HL-60/S4 treated with phorbol 12-myristate 13-acetate at 8.2 ng/mL for 4 days and 3 days (cell line): Measurements from ENCODE around the gene RWDD4.
"Not testable (repeated sequence)": the region's sequence is repeated elsewhere in the genome, so short reads cannot be mapped to it uniquely, and the experiment has no call there.

ENCODE experiments used
- in situ Hi-C: fragments of 300-500 bp; cut with MboI; formaldehyde crosslinking; loops from 2 replicates; pipeline ENCODE4 v1.15.0; 2022; ENCODE audit warnings: low sequenced_read_pairs

The RWDD4 gene

GRCh38 chr4:183636503-183636902 lies 22.5 kb downstream of the RWDD4 start:
- in situ Hi-C loops: no loop called here

DNA sequence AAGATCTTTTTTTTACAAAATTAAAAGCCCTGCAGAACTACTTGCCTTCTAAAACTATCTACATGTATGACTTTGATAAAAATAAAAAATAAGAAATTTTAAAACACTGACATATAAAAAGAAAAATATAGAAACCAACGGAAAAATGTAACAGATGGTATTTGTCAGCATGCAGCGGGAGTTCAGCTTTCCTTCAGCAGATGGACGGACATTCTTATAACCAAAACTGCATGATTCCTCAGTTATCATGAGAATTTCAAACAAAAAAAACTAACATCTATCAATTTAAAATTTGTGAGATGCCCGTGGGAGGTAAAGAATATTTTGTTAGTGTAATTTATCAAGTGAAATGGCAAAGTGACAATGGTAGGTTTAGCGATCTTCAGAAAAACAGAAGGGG lies 23.2 kb downstream of the RWDD4 start:
- in situ Hi-C loops: no loop called here

- in situ Hi-C loops: no loop called here
These were observed 23.7 kb downstream of the RWDD4 start for GRCh38 chr4:183635321-183635720.

DNA sequence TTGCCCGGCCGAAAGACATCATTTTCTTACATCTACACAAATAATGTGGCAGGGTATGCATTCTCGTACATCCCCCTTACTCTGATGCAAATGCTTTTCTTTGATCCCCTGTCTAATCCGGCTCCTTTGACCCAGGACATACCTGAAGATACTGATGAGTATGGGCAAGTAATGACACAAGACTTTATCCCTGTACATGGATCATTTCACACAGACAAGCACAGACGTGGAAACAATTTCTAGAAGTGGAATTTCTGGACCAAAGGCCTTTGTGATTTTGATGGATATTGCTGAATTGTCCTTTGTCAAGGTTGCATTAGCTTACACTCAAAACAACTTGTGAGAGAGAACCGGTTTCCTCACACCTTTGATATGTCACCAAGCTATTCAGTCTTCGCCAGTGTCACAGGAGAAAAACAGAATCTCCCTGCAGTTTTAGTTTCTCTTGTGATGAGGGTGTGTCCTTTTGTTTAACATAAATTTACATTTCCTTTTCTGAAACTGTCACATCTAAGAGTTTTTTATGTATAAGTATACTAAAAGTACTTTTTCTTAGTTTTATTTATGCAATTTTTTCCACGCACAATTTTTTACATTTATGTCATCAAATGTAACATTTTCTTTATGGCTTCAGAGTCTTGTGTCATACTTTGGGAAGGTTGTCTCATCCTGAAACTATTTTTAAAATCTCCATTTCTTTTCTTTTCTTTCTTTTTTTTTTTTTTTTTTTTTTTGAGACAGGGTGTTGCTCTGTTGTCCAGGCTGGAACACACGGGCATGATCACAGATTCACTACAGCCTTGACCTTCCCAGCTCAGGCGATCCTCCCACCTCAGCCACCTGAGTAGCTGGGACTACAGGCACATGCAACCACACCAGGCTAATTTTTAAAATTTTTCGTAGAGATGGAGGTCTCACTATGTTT lies 25.2 kb downstream of the RWDD4 start:
- in situ Hi-C loops: no loop called here

DNA sequence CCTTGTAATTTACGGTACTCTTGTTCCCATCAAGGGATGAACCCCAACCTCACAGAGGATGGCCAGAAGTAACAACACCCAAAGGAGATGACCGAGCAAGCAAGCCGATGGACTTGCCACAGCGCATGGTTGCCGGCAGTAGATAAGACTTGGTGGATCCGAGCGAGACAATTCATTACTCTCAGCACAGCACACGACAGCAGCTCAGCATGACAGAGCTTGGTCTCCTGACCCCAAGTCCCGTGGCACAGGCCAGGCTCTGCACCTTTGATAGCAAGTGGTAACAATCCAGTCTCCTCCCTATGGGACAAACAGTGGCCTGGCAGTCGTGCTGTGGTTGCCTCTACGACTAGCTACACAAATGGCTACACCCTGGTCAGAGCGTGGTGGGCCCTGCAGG lies 26.3 kb downstream of the RWDD4 start:
- in situ Hi-C loops: no loop called here

DNA sequence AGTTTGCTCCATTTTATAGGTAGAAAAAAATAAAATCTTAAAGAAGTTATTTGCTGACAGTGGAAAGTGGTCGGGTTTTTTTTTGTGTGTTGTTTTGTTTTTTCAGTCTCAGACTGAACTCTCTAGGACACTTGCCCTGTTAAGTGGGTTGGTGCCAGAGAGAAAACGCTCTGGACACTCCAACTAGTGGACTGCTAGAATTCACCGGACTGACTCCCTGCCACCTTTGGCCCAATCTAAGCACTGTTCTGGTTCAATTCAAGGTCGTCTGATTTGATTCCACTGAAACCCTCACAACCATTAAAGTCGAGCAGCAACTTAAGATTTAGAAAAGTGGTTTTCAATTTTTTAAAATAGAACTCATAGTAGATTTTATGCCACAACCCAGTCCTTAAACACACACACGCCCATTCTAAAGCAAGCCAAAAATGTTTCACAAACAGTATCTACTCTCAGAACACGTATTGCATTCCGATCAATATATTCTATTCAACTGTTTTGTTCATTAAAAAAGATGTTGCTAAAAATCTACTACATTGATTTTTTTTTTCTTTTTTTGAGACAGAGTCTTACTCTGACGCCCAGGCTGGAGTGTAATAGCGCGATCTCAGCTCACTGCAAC lies 27.3 kb downstream of the RWDD4 start:
- in situ Hi-C loops: no loop called here

- in situ Hi-C loops: no loop called here
These were observed 30.9 kb downstream of the RWDD4 start for GRCh38 chr4:183627979-183628588.

- in situ Hi-C loops: not testable (repeated sequence)
These were observed 31.7 kb downstream of the RWDD4 start for GRCh38 chr4:183627286-183627685.

- in situ Hi-C loops: no loop called here
These were observed 32.8 kb downstream of the RWDD4 start for GRCh38 chr4:183626168-183626567.

- in situ Hi-C loops: no loop called here
These were observed 34.4 kb downstream of the RWDD4 start for GRCh38 chr4:183624548-183624947.

DNA sequence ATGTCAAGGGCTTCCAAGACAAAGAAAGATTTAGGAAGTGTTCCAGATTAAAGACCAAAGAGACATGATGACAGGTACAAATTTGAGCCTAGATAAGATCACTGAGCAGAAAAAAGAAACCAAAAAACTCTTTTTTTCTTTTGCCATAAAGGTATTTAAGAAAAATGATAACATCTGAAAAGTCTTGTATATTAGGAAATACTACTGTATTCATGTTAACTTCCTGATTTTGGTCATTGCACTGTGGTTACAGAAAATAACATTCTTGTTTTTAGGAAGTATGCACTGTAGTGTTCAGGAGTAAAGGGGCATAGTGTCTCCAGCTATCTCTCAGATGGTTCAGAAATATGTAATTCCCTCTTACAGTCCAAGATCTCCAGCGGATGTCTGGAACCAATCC lies 37.1 kb downstream of the RWDD4 start:
- in situ Hi-C loops: no loop called here

GRCh38 chr4:183620421-183620820 lies 38.6 kb downstream of the RWDD4 start:
- in situ Hi-C loops: no loop called here

GRCh38 chr4:183618681-183619080 lies 40.3 kb downstream of the RWDD4 start:
- in situ Hi-C loops: no loop called here

DNA sequence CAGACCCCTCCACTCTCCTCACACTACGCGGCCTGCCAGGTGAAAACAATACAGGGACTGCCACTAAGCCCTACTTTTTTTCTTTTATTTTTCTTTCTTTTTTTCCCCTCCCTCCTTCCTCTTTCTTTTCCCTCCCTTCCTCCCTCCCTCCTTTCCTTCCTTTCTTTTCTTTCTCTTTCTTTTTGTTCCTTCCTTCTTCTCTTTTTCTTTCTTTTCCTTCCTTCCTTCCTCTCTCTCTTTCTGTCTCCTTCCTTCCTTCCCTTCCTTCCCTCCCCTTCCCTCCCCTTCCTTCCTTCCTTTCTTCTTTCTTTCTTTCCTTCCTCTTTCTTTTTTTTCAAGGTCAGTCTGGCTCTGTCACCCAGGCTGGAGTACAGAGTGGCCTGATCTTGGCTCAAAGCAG lies 41.9 kb downstream of the RWDD4 start:
- in situ Hi-C loops: no loop called here

GRCh38 chr4:183612329-183613250 lies 46.4 kb downstream of the RWDD4 start:
- in situ Hi-C loops: no loop called here

DNA sequence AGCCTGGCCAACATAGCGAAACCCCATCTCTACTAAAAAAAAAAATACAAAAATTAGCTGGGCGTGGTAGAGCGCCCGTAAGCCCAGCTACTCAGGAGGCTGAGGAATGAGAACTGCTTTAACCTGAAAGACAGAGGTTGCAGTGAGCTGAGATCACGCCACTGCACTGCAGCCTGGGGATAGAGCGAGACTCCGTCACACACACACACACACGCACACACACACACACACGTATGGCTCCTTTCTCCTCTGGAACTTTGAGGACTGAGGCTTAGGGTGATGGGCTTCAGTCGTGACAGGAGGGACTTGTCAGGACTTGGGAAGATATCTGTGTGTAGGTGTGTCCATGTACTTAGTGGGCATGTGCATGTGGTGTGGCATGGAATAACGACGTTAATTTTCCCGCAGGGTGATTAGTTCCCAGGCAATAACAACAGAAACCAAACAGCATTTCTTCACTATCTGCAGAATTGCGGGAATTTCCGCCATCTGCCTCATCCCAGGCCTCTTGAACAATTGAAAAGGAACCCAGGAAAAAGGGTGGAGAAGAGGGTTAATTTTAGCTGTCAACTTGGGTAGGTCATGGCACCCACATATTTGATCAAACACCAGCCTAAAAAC lies 47.7 kb downstream of the RWDD4 start:
- in situ Hi-C loops: no loop called here

DNA sequence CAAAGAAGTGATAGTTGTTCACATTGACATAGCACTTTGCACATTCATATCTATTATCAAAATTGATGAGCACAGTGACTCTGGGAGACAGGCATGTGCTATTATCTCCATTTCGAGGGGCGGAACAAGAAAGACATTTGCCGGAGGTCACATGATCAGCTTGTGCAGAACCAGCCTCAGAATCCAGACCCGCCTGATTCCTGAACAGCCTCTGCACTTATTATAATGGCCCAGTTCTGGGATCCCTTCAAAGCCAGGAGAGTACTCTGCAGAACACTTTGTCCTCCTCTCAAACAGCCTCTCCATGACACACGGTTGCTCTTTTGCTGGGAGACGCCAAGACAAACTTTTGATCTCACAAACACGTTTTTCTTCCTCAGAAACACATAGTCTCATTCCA lies 48.4 kb downstream of the RWDD4 start:
- in situ Hi-C loops: no loop called here

DNA sequence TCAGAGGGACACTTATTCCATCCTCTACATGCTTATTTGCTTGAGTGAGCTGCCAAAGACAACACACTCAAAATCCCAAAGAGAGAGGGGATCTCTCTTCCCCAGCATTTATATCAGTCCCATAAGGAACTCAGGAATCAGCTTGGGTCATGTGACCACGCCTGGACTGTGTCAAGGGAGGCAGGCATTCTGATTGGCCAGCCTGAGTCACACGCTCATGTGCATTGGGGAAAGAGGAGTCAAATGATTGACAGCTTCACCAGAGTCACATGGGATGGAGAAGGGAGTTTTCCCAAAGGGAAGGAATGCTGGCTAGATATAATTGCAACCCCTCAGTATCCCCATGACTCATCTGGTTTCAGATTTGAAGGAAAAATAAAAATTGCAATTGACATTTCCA lies 49.0 kb downstream of the RWDD4 start:
- in situ Hi-C loops: no loop called here

GRCh38 chr4:183609151-183609550 lies 49.8 kb downstream of the RWDD4 start:
- in situ Hi-C loops: no loop called here

DNA sequence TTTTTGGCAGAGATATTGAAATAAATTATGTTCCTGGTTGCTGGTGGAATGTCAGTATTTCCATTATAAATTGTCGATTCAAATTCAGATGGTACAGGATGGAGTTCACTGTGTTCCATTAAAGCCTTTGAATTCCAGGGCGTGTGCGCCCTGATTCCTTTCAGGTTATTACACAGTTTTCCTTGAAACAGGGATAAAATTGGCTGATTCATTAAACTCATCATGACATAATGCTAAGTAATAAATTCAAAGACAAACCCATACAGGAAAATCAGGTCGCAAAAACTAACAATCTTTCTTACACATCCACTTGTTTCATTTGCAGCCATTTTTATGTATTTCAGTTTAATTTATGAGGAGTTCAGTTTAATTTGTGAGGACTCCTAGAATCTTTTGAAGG lies 51.1 kb downstream of the RWDD4 start:
- in situ Hi-C loops: no loop called here
